AG09309 (cell line): ENCODE results near the gene FIGN.

Experiments used
- DNase-seq: peaks from one replicate; pipeline ENCODE4 v3.0.0-alpha.2; 2010; ENCODE audit warnings: low read depth
- H3K4me3 ChIP-seq: 2 replicates; pipeline ENCODE4 v1.5.1; 2011; ENCODE audit warnings: mild to moderate bottlenecking, low read depth, low read length, moderate library complexity; ENCODE audit not compliant: control insufficient read depth
- CTCF ChIP-seq: IDR thresholded peaks from 2 replicates; pipeline ENCODE4 v1.5.1; 2011; ENCODE audit warnings: mild to moderate bottlenecking, low read depth, low read length, inconsistent platforms; ENCODE audit not compliant: insufficient read depth, control insufficient read depth; ENCODE audit errors: missing control alignments

The FIGN gene

GRCh38 chr2:163715668-163716067 is 20.1 kb downstream of the FIGN start:
- DNase-seq: no peak
- no peak overlapping the region for H3K4me3 ChIP-seq
- no peak for TF ChIP-seq CTCF

GRCh38 chr2:163715199-163715598 is 20.6 kb downstream of the FIGN start:
- no peak overlapping the region for H3K4me3 ChIP-seq
- DNase-seq: no peak
- TF ChIP-seq CTCF: no peak

GRCh38 chr2:163713534-163714311 is 22.1 kb downstream of the FIGN start:
- no peak for DNase-seq
- no peak for TF ChIP-seq CTCF
- H3K4me3 ChIP-seq: no peak overlapping the region

GRCh38 chr2:163711699-163712098 is 24.1 kb downstream of the FIGN start:
- no peak for TF ChIP-seq CTCF
- no peak for DNase-seq
- no peak overlapping the region for H3K4me3 ChIP-seq

GRCh38 chr2:163711258-163711657 is 24.6 kb downstream of the FIGN start:
- no peak for TF ChIP-seq CTCF
- DNase-seq: no peak
- no peak overlapping the region for H3K4me3 ChIP-seq

GRCh38 chr2:163709270-163709669 is 26.5 kb downstream of the FIGN start:
- no peak overlapping the region for H3K4me3 ChIP-seq
- no peak for DNase-seq
- TF ChIP-seq CTCF: no peak
